Thyroid gland (tissue), 4 donors: ENCODE data around the gene SVIL. TPM values are rescaled to one million over a fixed set of nuclear protein-coding genes. Genes with fewer than 3 reads are reported as not detected.

ENCODE experiments used
- DNase-seq, 2 donors: peaks; one replicate each; pipeline ENCODE4 v3.0.0-alpha.2; 2019
- H3K27ac ChIP-seq, 3 donors: fragments of 200-600 bp; sonication (generic); 1 replicate in 2 of 3; 2 replicates in 1 of 3; pipeline ENCODE4 v1.5.1; 2016 to 2019; ENCODE audit warnings: mild to moderate bottlenecking in 1 of 3, moderate library complexity in 1 of 3
- H3K27me3 ChIP-seq: fragments of 200-600 bp; sonication (generic); one replicate; pipeline ENCODE4 v1.5.1; 2019
- H3K36me3 ChIP-seq, 2 donors: fragments of 200-600 bp; sonication (generic); one replicate each; pipeline ENCODE4 v1.5.1; 2016 to 2019
- H3K4me1 ChIP-seq, 2 donors: fragments of 200-600 bp; sonication (generic); one replicate each; pipeline ENCODE4 v1.5.1; 2017 to 2019
- H3K4me3 ChIP-seq, 3 donors: fragments of 200-600 bp; sonication (generic); replicated peaks in 1 of 3; 1 replicate in 2 of 3; 2 replicates in 1 of 3; pipeline ENCODE4 v1.5.1; 2016; ENCODE audit warnings: mild to moderate bottlenecking in 1 of 3
- H3K9me3 ChIP-seq: fragments of 200-600 bp; sonication (generic); one replicate; pipeline ENCODE4 v1.5.1; 2017
- CTCF ChIP-seq, 6 experiments: fragments of 200-600 bp in 3 of 6; fragments of 450-650 bp in 3 of 6; sonication (generic) in 3 of 6; IDR thresholded peaks; one replicate each; pipeline ENCODE4 v1.5.1; 2016 to 2019; ENCODE audit warnings: antibody characterized with exemption in 6 of 6, mild to moderate bottlenecking in 2 of 6, inconsistent platforms in 1 of 6, moderate library complexity in 1 of 6
- POLR2A ChIP-seq, 2 donors: fragments of 450-650 bp; IDR thresholded peaks; one replicate each; pipeline ENCODE4 v1.6.1; 2017; ENCODE audit warnings: antibody characterized with exemption in 2 of 2, mild to moderate bottlenecking in 2 of 2, moderate library complexity in 1 of 2
- WGBS, 2 donors: methylation state at CpG; one replicate each; pipeline ENCODE4 v1.1.5; 2017; 5-methylcytosine and 5-hydroxymethylcytosine counted together
- intact Hi-C: fragments of 100-400 bp; cut with DNase I; formaldehyde crosslinking; loops from one replicate; pipeline ENCODE4 v1.15.1; 2023
- total RNA-seq, 4 donors: library from RNA; depleted of rRNA; stranded (reverse); fragments of >200 nt; gene quantifications; one replicate each; pipeline ENCODE4 v1.2.3, GENCODE V29; 2016

The SVIL gene
- total RNA-seq, 4 donors from 2014 or later = 59.9 to 211 (median 134) TPM

GRCh38 chr10:29437871-29438270 is 196.9 kb downstream of the SVIL start:
- Histone ChIP-seq H3K36me3 (no peaks in the 10 kb centered on the region), H3K9me3 (no peaks in the 10 kb centered on the region), H3K27ac (no peak overlapping the region), H3K4me3 (no peak overlapping the region), H3K27me3 (no peaks in the 10 kb centered on the region), H3K4me1 (no peaks in the 10 kb centered on the region)
- intact Hi-C loops = no loop called here
- no peak for DNase-seq
- no peak for TF ChIP-seq CTCF (IDR thresholded peaks at IDR 0.05)
- no peak for TF ChIP-seq POLR2A (IDR thresholded peaks at IDR 0.05)
- 91 to 100% methylated on average over 2 of the region's 2 CpGs for WGBS, 2 donors

- no peaks in the 10 kb centered on the region for H3K27me3 ChIP-seq
- WGBS, 2 donors = 72 to 86% methylated on average over 6 of the region's 6 CpGs
- no peak for TF ChIP-seq POLR2A (IDR thresholded peaks at IDR 0.05)
- TF ChIP-seq CTCF (IDR thresholded peaks at IDR 0.05) = no peak
- intact Hi-C loops = no loop called here
- H3K4me3 ChIP-seq = no peak overlapping the region
- no peaks in the 10 kb centered on the region for H3K9me3 ChIP-seq
- no peak for DNase-seq
- no peaks in the 10 kb centered on the region for H3K36me3 ChIP-seq
- H3K4me1 ChIP-seq = no peaks in the 10 kb centered on the region
- no peak overlapping the region for H3K27ac ChIP-seq
These were observed 198.8 kb downstream of the SVIL start for GRCh38 chr10:29435809-29436501.

GRCh38 chr10:29434111-29434510 is 200.7 kb downstream of the SVIL start:
- TF ChIP-seq CTCF (IDR thresholded peaks at IDR 0.05) (no peak), POLR2A (IDR thresholded peaks at IDR 0.05) (no peak)
- Histone ChIP-seq H3K27ac (no peak overlapping the region), H3K4me1 (no peaks in the 10 kb centered on the region), H3K27me3 (no peaks in the 10 kb centered on the region), H3K4me3 (no peak overlapping the region), H3K36me3 (no peaks in the 10 kb centered on the region), H3K9me3 (no peaks in the 10 kb centered on the region)
- no peak for DNase-seq
- intact Hi-C loops = no loop called here

GRCh38 chr10:29431711-29432110 is 203.1 kb downstream of the SVIL start:
- 93 to 95% methylated on average over 1 of the region's 1 CpG for WGBS, 2 donors
- Histone ChIP-seq H3K27me3 (no peaks in the 10 kb centered on the region), H3K27ac (no peak overlapping the region), H3K36me3 (no peaks in the 10 kb centered on the region), H3K4me3 (no peak overlapping the region), H3K9me3 (no peaks in the 10 kb centered on the region), H3K4me1 (no peaks in the 10 kb centered on the region)
- TF ChIP-seq POLR2A (IDR thresholded peaks at IDR 0.05) (no peak), CTCF (IDR thresholded peaks at IDR 0.05) (no peak)
- DNase-seq = no peak
- intact Hi-C loops = no loop called here

- H3K4me3 ChIP-seq = no peak overlapping the region
- no peaks in the 10 kb centered on the region for H3K9me3 ChIP-seq
- H3K4me1 ChIP-seq = no peaks in the 10 kb centered on the region
- H3K36me3 ChIP-seq = no peaks in the 10 kb centered on the region
- intact Hi-C loops = no loop called here
- DNase-seq = no peak
- 83% methylated on average over 4 of the region's 4 CpGs for WGBS, 2 donors
- no peak overlapping the region for H3K27ac ChIP-seq
- TF ChIP-seq CTCF (IDR thresholded peaks at IDR 0.05) = no peak
- TF ChIP-seq POLR2A (IDR thresholded peaks at IDR 0.05) = no peak
- no peaks in the 10 kb centered on the region for H3K27me3 ChIP-seq
These were observed 204.7 kb downstream of the SVIL start for GRCh38 chr10:29430101-29430500.
